PC-9 (cell line): ENCODE data around the gene EPHB1. TPM values are rescaled to one million over a fixed set of nuclear protein-coding genes. Genes with fewer than 3 reads are reported as not detected.

Source experiments
- BruUV-seq: library from RNA; stranded (reverse); fragments of 400-500 nt; replicated peaks from 2 replicates; lab custom pipeline; 2021; lab: Mats Ljungman, UMichigan
- CTCF ChIA-PET: fragments of 300-600 bp; sonication (Branson Sonifier 250); formaldehyde crosslinking; loops from one replicate; lab custom pipeline; 2022; ENCODE audit warnings: antibody characterized with exemption; lab: Charles Lee
- POLR2A ChIA-PET: fragments of 300-600 bp; sonication (Branson Sonifier 250); formaldehyde crosslinking; loops from one replicate; lab custom pipeline; 2022; ENCODE audit warnings: antibody characterized with exemption; ENCODE audit not compliant: unreplicated experiment; lab: Charles Lee
- DNase-seq, 2 experiments: peaks; one replicate each; pipeline versions ENCODE4 v3.0.0 to v3.0.0-alpha.2; 2015 to 2022; ENCODE audit warnings: mixed read lengths in 1 of 2
- H2AFZ ChIP-seq: fragments of 200-600 bp; sonication (generic); 2 replicates; pipeline ENCODE4 v1.8.1; 2017; ENCODE audit warnings: antibody characterized with exemption
- H3F3A ChIP-seq: fragments of 200-600 bp; sonication (generic); 2 replicates; pipeline ENCODE4 v1.8.1; 2017; ENCODE audit warnings: antibody characterized with exemption, mild to moderate bottlenecking, low read depth; ENCODE audit not compliant: insufficient read depth
- H3K27ac ChIP-seq: fragments of 200-600 bp; sonication (generic); 2 replicates; pipeline ENCODE4 v1.6.1; 2016; ENCODE audit warnings: mixed run types
- H3K27me3 ChIP-seq: fragments of 200-600 bp; sonication (generic); 2 replicates; pipeline ENCODE4 v1.6.1; 2016; ENCODE audit warnings: low read depth, mixed run types; ENCODE audit not compliant: insufficient read depth
- H3K36me3 ChIP-seq: fragments of 200-600 bp; sonication (generic); 2 replicates; pipeline ENCODE4 v1.6.1; 2016; ENCODE audit warnings: low read depth, mixed run types
- H3K4me1 ChIP-seq: fragments of 200-600 bp; sonication (generic); replicated peaks from 2 replicates; pipeline ENCODE4 v1.6.1; 2016; ENCODE audit warnings: mixed run types; ENCODE audit not compliant: insufficient read depth
- H3K4me2 ChIP-seq: fragments of 200-600 bp; sonication (generic); 2 replicates; pipeline ENCODE4 v1.6.1; 2017; ENCODE audit warnings: mixed run types
- H3K4me3 ChIP-seq: fragments of 200-600 bp; sonication (generic); 2 replicates; pipeline ENCODE4 v1.6.1; 2016; ENCODE audit warnings: mixed run types
- H3K79me2 ChIP-seq: fragments of 200-600 bp; sonication (generic); 2 replicates; pipeline ENCODE4 v1.6.1; 2017; ENCODE audit warnings: low read depth, mixed run types
- H3K9me2 ChIP-seq: fragments of 200-600 bp; sonication (generic); 2 replicates; pipeline ENCODE4 v1.8.1; 2017; ENCODE audit warnings: mild to moderate bottlenecking; ENCODE audit not compliant: insufficient read depth
- H3K9me3 ChIP-seq: fragments of 200-600 bp; sonication (generic); 2 replicates; pipeline ENCODE4 v1.8.1; 2016; ENCODE audit warnings: low read depth; ENCODE audit not compliant: insufficient read depth
- H4K20me1 ChIP-seq: fragments of 200-600 bp; sonication (generic); 2 replicates; pipeline ENCODE4 v1.8.1; 2017; ENCODE audit not compliant: insufficient read depth
- EZH2 ChIP-seq: fragments of 200-600 bp; sonication (generic); IDR thresholded peaks from 2 replicates; pipeline ENCODE4 v1.8.0; 2017; ENCODE audit warnings: antibody characterized with exemption, low read depth
- intact Hi-C: fragments of 100-400 bp; cut with micrococcal nuclease; formaldehyde crosslinking; loops from one replicate; pipeline ENCODE4 v1.10.0; 2022; ENCODE audit not compliant: unreplicated experiment
- total RNA-seq: library from RNA; stranded (reverse); gene quantifications from 2 replicates; pipeline ENCODE4 v1.2.3, GENCODE V29; 2021
- TF ChIP-seq, protein P1 (sequence below): fragments of 200-600 bp; sonication (generic); conservative IDR thresholded peaks from 2 replicates; pipeline ENCODE4 v1.6.1; 2017; ENCODE audit warnings: mixed run types, antibody characterized with exemption, mild to moderate bottlenecking, moderate library complexity

The EPHB1 gene
- total RNA-seq, 1 experiment from 2014 or later = 0.15 TPM

GRCh38 chr3:135089451-135089850 is 294.4 kb downstream of the EPHB1 start:
- Histone ChIP-seq H3K27me3 (peaks cover 20% of the 10 kb centered on the region), H4K20me1 (no peaks in the 10 kb centered on the region), H3K4me2 (no peak overlapping the region), H3K4me1 (no peaks in the 10 kb centered on the region), H3F3A (no peaks in the 10 kb centered on the region), H3K27ac (no peak overlapping the region), H3K4me3 (no peak overlapping the region), H3K79me2 (no peaks in the 10 kb centered on the region), H2AFZ (no peak overlapping the region), H3K9me2 (no peaks in the 10 kb centered on the region), H3K9me3 (no peaks in the 10 kb centered on the region), H3K36me3 (no peaks in the 10 kb centered on the region)
- ChIA-PET CTCF (no interaction called here), POLR2A (no interaction called here)
- TF ChIP-seq, protein P1, sequence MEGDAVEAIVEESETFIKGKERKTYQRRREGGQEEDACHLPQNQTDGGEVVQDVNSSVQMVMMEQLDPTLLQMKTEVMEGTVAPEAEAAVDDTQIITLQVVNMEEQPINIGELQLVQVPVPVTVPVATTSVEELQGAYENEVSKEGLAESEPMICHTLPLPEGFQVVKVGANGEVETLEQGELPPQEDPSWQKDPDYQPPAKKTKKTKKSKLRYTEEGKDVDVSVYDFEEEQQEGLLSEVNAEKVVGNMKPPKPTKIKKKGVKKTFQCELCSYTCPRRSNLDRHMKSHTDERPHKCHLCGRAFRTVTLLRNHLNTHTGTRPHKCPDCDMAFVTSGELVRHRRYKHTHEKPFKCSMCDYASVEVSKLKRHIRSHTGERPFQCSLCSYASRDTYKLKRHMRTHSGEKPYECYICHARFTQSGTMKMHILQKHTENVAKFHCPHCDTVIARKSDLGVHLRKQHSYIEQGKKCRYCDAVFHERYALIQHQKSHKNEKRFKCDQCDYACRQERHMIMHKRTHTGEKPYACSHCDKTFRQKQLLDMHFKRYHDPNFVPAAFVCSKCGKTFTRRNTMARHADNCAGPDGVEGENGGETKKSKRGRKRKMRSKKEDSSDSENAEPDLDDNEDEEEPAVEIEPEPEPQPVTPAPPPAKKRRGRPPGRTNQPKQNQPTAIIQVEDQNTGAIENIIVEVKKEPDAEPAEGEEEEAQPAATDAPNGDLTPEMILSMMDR = no peak
- TF ChIP-seq EZH2 = no peak
- DNase-seq = no peak
- BruUV-seq = no TSS peak
- intact Hi-C loops = no loop called here

DNA sequence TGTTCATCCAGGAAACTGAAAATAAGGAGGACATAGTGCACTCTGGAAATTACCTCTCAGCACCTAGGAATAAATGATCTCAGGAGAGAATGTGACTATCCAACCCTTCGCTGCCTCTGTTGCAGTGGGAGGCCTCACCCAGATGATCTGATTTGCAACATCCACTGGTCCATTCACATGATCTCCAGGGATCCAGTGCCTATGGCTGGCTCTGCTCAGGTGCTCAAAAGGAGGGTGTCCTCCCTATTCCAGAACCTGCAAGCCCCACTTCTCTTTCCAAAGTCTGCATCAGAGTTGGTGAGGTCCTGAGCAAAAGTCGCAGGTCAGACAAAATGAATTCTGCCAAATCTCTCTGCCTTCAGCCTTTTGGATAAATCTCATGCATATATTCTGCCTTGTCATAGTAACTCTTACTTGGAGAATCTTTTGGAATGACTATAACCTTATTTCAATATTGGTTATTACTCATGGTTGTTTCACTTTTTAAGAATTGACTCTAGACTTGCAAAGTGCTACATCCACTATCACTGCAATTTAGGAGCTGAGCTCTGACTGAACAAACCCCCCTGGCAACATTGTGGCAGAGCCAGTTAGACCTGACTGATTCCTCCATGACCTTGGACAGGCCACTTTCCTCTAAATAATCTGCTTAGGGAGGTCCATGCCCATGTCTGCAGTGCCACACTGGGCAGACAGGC is 295.1 kb downstream of the EPHB1 start:
- H3K27ac ChIP-seq = no peak overlapping the region
- POLR2A ChIA-PET = no interaction called here

DNA sequence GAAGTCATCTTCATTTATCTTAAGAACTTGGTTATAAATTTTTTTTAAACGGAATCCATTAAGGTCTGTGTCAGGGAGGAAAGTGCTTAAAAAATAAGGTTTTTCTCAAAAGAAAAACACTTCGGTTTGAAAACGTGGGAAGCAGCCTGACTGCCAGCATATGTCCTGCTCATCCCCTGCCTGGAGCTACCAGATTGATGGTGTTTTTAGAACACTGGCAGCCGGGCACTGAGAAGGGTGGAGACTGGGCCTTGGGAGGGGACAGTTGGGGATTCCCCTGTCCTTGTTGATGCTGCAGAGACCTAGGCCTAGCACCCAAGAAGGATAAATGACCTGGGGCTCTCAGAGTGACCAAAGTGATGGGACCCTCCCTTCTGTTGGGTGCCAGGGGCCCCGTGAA is 296.9 kb downstream of the EPHB1 start:
- no peaks in the 10 kb centered on the region for H3K79me2 ChIP-seq
- no peaks in the 10 kb centered on the region for H3F3A ChIP-seq
- CTCF ChIA-PET = no interaction called here
- peaks cover 23% of the 10 kb centered on the region for H3K27me3 ChIP-seq
- no peak for DNase-seq
- H3K4me2 ChIP-seq = no peak overlapping the region
- no peak overlapping the region for H3K27ac ChIP-seq
- no peaks in the 10 kb centered on the region for H3K9me2 ChIP-seq
- H3K4me3 ChIP-seq = no peak overlapping the region
- no peak overlapping the region for H2AFZ ChIP-seq
- H4K20me1 ChIP-seq = no peaks in the 10 kb centered on the region
- no peak for TF ChIP-seq EZH2
- TF ChIP-seq, protein P1 = no peak
- no TSS peak for BruUV-seq
- no peaks in the 10 kb centered on the region for H3K9me3 ChIP-seq
- intact Hi-C loops = no loop called here
- no peaks in the 10 kb centered on the region for H3K36me3 ChIP-seq
- POLR2A ChIA-PET = no interaction called here
- no peaks in the 10 kb centered on the region for H3K4me1 ChIP-seq

More for the DNA sequence above, 295.1 kb downstream of the EPHB1 start:
- Histone ChIP-seq H3K9me3 (no peaks in the 10 kb centered on the region), H3K27me3 (peaks cover 23% of the 10 kb centered on the region), H3K36me3 (no peaks in the 10 kb centered on the region), H3K9me2 (no peaks in the 10 kb centered on the region), H3K4me2 (no peak overlapping the region), H4K20me1 (no peaks in the 10 kb centered on the region), H3K4me1 (no peaks in the 10 kb centered on the region), H3K4me3 (no peak overlapping the region), H3F3A (no peaks in the 10 kb centered on the region), H3K79me2 (no peaks in the 10 kb centered on the region), H2AFZ (no peak overlapping the region)
- DNase-seq = no peak
- TF ChIP-seq EZH2 = no peak
- TF ChIP-seq, protein P1 = no peak
- intact Hi-C loops = no loop called here
- no TSS peak for BruUV-seq
- CTCF ChIA-PET = no interaction called here
